ENCODE measurements around the gene CHI3L1. TPM values are rescaled to one million over a fixed set of nuclear protein-coding genes. Genes with fewer than 3 reads are reported as not detected.
"Not testable (repeated sequence)": the region's sequence is repeated elsewhere in the genome, so short reads cannot be mapped to it uniquely, and the experiment has no call there.

Gene CHI3L1
- total RNA-seq, result 10 to 100 TPM in 2 of 9 donors, 1 to 10 TPM in 3, under 1 TPM in 3, not detected in 1; 0.27 to 27.1 (median 1.3) TPM
- 1 to 10 TPM in 1 of 2 donors, under 1 TPM in 1; 0.15 to 5.5 TPM for polyA plus RNA-seq
- long read RNA-seq, donor 1, partial matches to known transcripts, result 1 of 2 reads
- long read RNA-seq, donor 1, other reads (novel, unspliced or antisense), result 0 of 2 reads
- long read RNA-seq, donor 2, transcript CHI3L1-201 (10 exons, 1,792 nt), result major isoform, 7 of 13 reads
- long read RNA-seq, donor 2, partial matches to known transcripts, result 0 of 13 reads
- long read RNA-seq, donor 2, other reads (novel, unspliced or antisense), result 5 of 13 reads
- long read RNA-seq, donor 3, result 0 reads

DNA sequence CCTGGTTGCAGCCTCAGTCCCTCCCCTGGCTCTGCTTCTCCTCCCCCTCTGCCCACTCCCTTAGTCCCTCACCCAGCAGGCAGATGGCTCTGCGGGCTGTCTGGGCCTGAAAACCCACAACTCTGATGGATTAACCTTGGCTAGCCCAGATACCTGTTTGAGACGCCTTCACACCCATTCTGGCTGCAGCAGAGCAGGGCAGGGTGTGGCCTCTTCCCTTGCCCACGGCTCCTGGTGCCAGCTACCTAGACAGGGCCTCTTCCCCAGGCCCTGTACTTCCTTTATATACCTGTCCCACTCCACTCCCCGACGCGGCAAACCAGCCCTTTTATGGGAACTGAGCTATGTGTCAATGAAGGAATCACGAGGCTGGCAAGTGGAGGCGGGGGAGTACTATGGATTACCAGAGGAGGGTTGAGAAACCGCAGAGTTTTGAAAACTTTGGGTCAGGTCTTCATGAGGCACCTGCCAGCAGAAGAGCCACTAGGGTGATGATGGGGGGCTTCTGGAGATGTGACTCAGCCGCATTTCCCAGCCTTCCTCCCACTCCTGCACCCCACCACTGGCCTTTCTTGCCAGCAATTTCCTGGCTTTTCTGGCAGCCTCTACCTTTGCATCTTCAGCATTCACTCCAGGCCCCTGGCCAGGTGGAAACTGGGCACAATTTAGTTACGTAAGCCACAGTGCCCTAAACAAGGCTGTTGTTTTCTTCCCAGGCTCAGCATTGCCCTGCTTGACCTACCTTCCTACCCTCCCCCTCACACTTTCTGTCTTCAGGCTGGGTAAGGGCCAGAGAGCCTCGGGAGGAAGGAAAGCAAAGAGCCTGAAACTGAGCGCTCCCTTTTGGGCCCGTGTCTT is at the start of gene CHI3L1:
CHI3L1 (minus strand) TSS at position 259 of the 858 bp plus-strand sequence; CDS start at position 178, 81 bp downstream.
- DNase-seq (peak in 1 of 5 donors; percentile 20), ATAC-seq (peak in 1 of 4 donors; percentile 9)
- Histone ChIP-seq H3K4me3 (no peak within 1 kb of the TSS), H3K9me3 (no peaks in the 10 kb centered on the region), H3K27me3 (no peaks in the 10 kb centered on the region), H3K4me1 (peaks cover 0 to 14% (median 0%) of the 10 kb centered on the region in 12 donors), H3K27ac (no peak within 1 kb of the TSS), H3K36me3 (no peaks in the 10 kb centered on the region)
- no peak for TF ChIP-seq CTCF (IDR thresholded peaks at IDR 0.05)
- TF ChIP-seq POLR2A (IDR thresholded peaks at IDR 0.05), result no peak
- WGBS, 4 donors, result 52 to 60% (median 53%) methylated on average over 12 to 14 of the region's 14 CpGs
- intact Hi-C loops (cut with DNase I), result no loop called here

DNA sequence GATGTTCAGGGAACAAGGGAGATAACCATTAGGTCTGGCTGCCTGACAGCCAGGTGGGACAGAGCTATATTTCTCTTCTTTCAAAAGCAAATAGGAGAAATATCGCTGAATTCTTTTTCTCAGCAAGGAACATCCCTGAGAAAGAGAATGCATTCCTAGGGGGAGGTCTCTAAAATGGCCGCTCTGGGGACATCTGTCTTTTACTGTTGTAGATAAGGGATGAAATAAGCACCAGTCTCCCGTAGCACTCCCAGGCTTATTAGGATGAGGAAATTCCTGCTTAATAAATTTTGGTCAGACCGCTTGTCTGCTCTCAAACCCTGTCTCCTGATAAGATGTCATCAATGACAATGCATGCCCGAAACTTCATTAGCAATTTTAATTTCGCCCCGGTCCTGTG is 48.4 kb upstream of the CHI3L1 start:
- H3K36me3 ChIP-seq; ATAC-seq; H3K27ac ChIP-seq; H3K4me1 ChIP-seq; intact Hi-C loops (cut with DNase I); H3K27me3 ChIP-seq; DNase-seq; H3K4me3 ChIP-seq: not testable (repeated sequence)
- 89 to 91% (median 91%) methylated on average over 7 of the region's 7 CpGs for WGBS, 4 donors
- peaks cover 0 to 20% (median 13%) of the 10 kb centered on the region in 12 donors for H3K9me3 ChIP-seq

DNA sequence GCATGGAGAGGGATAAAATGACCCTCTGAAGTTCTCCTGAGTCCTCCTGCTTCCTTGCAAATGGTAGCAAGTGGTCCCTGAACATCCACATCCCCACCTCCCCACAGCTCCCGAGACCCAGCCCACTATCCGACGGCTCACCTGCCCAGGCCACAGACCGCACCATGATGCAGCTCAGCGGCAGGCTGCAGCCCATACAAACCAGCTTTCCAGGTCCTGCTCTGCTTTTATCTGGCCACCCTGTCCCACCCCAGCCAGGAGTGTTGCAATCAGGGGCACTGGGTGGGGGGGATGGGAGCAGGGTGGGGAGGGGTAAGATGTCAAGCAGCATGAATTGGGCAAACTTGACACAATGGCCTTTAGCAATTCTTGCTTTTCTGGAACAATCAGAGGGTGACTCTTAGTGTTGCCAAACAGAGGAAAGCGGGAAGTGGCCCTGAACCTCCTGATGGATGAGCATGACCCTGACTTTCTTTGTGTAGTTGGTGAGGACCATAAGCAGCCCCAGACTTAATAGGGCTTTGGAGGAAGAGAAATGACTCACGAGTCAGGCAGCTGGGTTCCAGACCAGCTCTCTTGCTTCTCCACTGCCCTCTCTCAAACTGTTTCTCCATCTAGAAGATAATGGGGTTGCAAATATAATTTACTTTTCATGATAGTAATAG is 43.1 kb upstream of the CHI3L1 start, which contains the start of gene CHIT1:
CHIT1 (minus strand) TSS at position 203 of the 665 bp plus-strand sequence; CDS start at position 166, 37 bp downstream.
- H3K27ac ChIP-seq, result no peak within 1 kb of the TSS
- H3K4me3 ChIP-seq, result no peak within 1 kb of the TSS
- intact Hi-C loops (cut with DNase I), result no loop called here
- WGBS, 4 donors, result 82 to 93% (median 84%) methylated on average over 2 to 7 of the region's 7 CpGs
- DNase-seq (no peak), ATAC-seq (no peak)
- H3K4me1 ChIP-seq, result no peaks in the 10 kb centered on the region
- no peaks in the 10 kb centered on the region for H3K36me3 ChIP-seq
- peaks cover 0 to 7% (median under 1%) of the 10 kb centered on the region in 12 donors for H3K9me3 ChIP-seq
- no peak for TF ChIP-seq CTCF (IDR thresholded peaks at IDR 0.05)
- TF ChIP-seq POLR2A (IDR thresholded peaks at IDR 0.05), result no peak
- H3K27me3 ChIP-seq, result peaks cover 0 to 14% (median 0%) of the 10 kb centered on the region in 9 donors

- Histone ChIP-seq H3K4me1 (no peaks in the 10 kb centered on the region), H3K36me3 (no peaks in the 10 kb centered on the region), H3K27me3 (peaks cover 0 to 14% (median 0%) of the 10 kb centered on the region in 9 donors), H3K4me3 (no peak overlapping the region), H3K27ac (no peak overlapping the region), H3K9me3 (no peaks in the 10 kb centered on the region)
- 68 to 80% (median 71%) methylated on average over 4 of the region's 4 CpGs for WGBS, 4 donors
- DNase-seq, result no peak
- TF ChIP-seq POLR2A (IDR thresholded peaks at IDR 0.05) (no peak), CTCF (IDR thresholded peaks at IDR 0.05) (no peak)
- no peak for ATAC-seq
- intact Hi-C loops (cut with DNase I), result no loop called here
Observed at GRCh38 chr1:203228670-203229069, 42.2 kb upstream of the CHI3L1 start.
